Colonic mucosa (tissue), 4 donors: ENCODE results near the gene SARS1. TPM values are rescaled to one million over a fixed set of nuclear protein-coding genes. Genes with fewer than 3 reads are reported as not detected.
"Not testable (repeated sequence)": the region's sequence is repeated elsewhere in the genome, so short reads cannot be mapped to it uniquely, and the experiment has no call there.

Experiments used
- DNase-seq: peaks from one replicate; pipeline ENCODE4 v3.0.0-alpha.2; 2020
- H3K27ac ChIP-seq: fragments of 200-600 bp; one replicate; pipeline ENCODE4 v1.8.0; 2021
- H3K27me3 ChIP-seq: fragments of 200-600 bp; one replicate; pipeline ENCODE4 v1.8.0; 2021
- H3K36me3 ChIP-seq: fragments of 200-600 bp; one replicate; pipeline ENCODE4 v1.8.0; 2021
- H3K4me1 ChIP-seq: fragments of 200-600 bp; one replicate; pipeline ENCODE4 v1.8.0; 2021; ENCODE audit warnings: mild to moderate bottlenecking
- H3K4me3 ChIP-seq: fragments of 200-600 bp; one replicate; pipeline ENCODE4 v1.8.0; 2021
- H3K9ac ChIP-seq, 2 donors: one replicate each; pipeline ENCODE4 v1.7.0; 2013; ENCODE audit warnings: control low read depth in 2 of 2, low read depth in 2 of 2, low read length in 2 of 2
- H3K9me3 ChIP-seq: fragments of 200-600 bp; one replicate; pipeline ENCODE4 v1.8.0; 2021
- intact Hi-C: fragments of 100-400 bp; cut with DNase I; formaldehyde crosslinking; loops from one replicate; pipeline ENCODE4 v1.14.1; 2022
- total RNA-seq, 2 donors: library from RNA; stranded (reverse); fragmentation: NEBNext Ultra II Directional in 1 of 2; extraction: Animal tissue kit (Norgen Biotek cat#: 25700) in 1 of 2; gene quantifications; one replicate each; pipeline ENCODE4 v1.2.1, GENCODE V29; 2021
- TF ChIP-seq, protein P1 (sequence below): fragments of 200-600 bp; IDR thresholded peaks from one replicate; pipeline ENCODE4 v1.8.0; 2022; ENCODE audit warnings: antibody characterized with exemption, mild to moderate bottlenecking
- donor health status: healthy.
- donor health status: DM: no; HTN: no; CAD: no.
- donor health status: DM: no; HTN: no; CAD: no.

The SARS1 gene
- total RNA-seq, 2 donors from 2014 or later, result 139 to 193 TPM

DNA sequence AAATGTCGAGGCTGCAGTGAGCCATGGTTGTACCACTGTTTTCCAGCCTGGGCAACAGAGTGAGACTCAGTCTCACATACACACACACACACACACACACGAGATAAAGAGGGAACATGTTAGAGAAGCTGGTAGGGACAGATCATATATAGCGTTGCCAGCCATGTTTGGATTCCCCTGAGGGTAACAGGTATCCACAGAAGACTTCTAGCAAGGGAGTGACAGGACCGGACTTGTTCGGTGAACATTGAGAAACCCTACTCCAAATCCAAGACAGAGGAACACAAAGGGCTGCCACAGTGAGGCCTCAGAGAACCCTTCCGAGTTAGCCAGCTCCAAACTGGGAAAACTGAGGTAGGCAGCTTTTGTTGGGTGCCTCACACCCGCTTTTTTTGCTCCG lies 3.7 kb upstream of the SARS1 start:
- Histone ChIP-seq H3K4me3 (no peak overlapping the region), H3K27ac (no peak overlapping the region), H3K4me1 (no peaks in the 10 kb centered on the region), H3K9me3 (no peaks in the 10 kb centered on the region), H3K36me3 (no peaks in the 10 kb centered on the region), H3K9ac (no peak overlapping the region), H3K27me3 (no peaks in the 10 kb centered on the region)
- DNase-seq, result peak; percentile 16
- intact Hi-C loops, result no loop called here
- TF ChIP-seq, protein P1, sequence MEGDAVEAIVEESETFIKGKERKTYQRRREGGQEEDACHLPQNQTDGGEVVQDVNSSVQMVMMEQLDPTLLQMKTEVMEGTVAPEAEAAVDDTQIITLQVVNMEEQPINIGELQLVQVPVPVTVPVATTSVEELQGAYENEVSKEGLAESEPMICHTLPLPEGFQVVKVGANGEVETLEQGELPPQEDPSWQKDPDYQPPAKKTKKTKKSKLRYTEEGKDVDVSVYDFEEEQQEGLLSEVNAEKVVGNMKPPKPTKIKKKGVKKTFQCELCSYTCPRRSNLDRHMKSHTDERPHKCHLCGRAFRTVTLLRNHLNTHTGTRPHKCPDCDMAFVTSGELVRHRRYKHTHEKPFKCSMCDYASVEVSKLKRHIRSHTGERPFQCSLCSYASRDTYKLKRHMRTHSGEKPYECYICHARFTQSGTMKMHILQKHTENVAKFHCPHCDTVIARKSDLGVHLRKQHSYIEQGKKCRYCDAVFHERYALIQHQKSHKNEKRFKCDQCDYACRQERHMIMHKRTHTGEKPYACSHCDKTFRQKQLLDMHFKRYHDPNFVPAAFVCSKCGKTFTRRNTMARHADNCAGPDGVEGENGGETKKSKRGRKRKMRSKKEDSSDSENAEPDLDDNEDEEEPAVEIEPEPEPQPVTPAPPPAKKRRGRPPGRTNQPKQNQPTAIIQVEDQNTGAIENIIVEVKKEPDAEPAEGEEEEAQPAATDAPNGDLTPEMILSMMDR, result no peak

DNA sequence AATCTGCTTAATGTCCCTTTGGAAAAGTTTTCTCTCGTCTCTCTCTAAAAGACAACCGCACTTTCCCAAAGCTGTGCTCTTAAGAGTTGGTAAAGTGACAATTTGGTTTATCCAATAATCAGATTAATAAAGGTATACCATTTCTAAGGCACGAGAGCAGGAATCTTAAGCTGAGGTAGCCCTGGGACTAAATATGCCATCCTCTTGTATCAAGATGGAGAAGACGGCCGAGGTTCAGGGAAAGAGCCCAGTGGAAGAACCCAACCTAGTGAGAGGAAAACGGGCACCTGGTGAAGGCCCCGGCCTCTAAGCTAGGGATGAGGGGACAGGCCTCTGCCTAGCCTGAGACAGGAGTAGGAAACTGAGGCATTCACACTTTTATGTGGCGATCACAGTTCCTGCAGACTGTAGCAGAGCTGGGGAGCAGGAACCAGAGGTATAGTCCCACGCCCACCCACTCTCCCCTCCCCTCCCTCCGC lies 334 bp upstream of the SARS1 start:
- no peak for DNase-seq
- Histone ChIP-seq H3K27ac (peak overlapping the region; percentile 84), H3K4me3 (peak overlapping the region; percentile 67), H3K4me1 (no peaks in the 10 kb centered on the region), H3K9ac (peak overlapping the region; percentile 75 to 91), H3K27me3 (no peaks in the 10 kb centered on the region), H3K36me3 (no peaks in the 10 kb centered on the region), H3K9me3 (no peaks in the 10 kb centered on the region)
- intact Hi-C loops, result no loop called here
- TF ChIP-seq, protein P1, result no peak

DNA sequence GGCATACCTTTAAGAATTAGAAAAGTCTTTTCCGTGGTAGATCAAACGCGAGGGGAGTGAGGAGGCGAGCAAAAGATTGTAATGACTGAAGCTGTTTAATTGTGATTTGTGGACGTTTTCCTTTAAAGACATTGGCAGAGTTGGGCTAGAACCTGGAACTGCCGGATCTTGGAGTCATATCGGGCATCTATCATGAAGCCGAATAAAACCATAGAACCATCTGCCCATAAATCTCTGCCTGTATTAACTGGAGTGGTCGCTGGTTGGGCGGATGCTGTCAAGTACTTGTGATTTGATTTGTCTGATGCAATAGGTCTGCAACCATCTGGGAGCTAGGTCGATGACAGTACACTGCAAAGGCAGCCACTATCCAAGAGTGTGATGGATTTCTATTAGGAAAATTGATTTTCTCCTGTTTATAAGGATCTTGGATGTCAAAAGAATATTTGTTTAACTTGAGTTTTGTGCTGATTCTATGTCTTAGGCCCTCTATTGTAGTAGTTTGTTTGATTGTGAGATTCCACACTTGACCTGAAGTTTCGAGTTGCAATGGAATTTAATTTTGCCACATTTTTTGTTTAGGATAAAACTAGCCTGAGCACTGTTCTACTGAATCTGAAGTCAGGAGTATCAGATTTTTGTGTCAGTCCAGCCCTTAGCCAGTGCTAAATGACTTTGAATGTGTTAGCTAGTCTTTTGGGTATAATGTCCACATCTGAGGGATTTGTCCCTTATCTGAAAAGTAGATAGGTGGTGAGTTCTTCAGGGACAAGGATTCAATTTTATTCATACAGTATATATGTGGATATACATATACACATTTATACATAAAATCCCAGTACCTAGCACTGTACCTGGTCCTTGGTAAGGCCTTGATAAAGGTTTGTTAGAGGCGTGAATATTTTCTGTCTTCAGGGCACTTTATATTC lies 1.2 kb downstream of the SARS1 start:
- DNase-seq, result peak; percentile 66
- Histone ChIP-seq H3K9ac (peak overlapping the region; percentile 91 to 95), H3K4me1 (no peaks in the 10 kb centered on the region), H3K4me3 (peak overlapping the region; percentile 67), H3K27me3 (no peaks in the 10 kb centered on the region), H3K27ac (peak overlapping the region; percentile 84), H3K36me3 (no peaks in the 10 kb centered on the region), H3K9me3 (no peaks in the 10 kb centered on the region)
- TF ChIP-seq, protein P1, result no peak
- intact Hi-C loops, result no loop called here

DNA sequence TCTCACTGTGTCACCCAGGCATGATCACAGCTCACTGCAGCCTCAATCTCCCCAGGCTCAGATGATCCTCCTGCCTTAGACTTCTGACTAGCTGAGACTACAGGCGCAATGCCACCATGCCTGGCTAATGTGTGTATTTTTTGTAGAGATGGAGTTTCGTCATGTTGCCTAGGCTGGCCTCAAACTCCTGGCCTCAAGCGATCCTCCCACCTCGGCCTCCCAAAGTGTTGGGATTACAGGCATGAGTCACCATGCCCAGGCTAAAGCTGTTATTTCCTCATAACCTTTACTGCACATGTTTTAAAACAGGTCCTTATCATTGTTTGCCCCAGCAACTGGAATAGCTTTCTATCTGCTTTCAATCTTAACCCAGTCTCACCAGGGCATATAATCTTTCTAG lies 2.9 kb downstream of the SARS1 start:
- TF ChIP-seq, protein P1, result no peak
- no peaks in the 10 kb centered on the region for H3K4me1 ChIP-seq

DNA sequence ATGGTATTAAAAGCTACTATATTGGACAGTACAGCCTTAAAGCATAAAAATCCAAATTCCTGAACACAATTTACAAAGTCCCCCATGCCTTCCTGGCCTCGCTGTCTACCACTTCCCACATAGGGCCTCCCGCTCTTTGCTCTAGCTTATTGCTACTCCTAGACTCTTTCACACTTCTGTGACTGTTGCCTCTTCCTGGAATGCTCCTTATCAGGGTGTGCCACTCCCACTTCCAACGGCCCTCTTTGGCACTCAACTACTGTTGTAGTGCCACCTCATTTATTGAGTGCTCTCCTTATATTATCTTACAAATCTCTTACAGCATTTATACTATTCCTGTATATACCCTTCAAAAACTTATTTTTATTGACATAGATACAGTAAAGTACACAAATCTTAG lies 4.8 kb downstream of the SARS1 start:
- no peaks in the 10 kb centered on the region for H3K9me3 ChIP-seq
- intact Hi-C loops, result no loop called here
- H3K9ac ChIP-seq, result peak overlapping the region in 1 of 2 donors; percentile 34
- peak; percentile 86 for DNase-seq
- no peaks in the 10 kb centered on the region for H3K27me3 ChIP-seq
- peak overlapping the region; percentile 39 for H3K27ac ChIP-seq
- H3K36me3 ChIP-seq, result no peaks in the 10 kb centered on the region
- no peaks in the 10 kb centered on the region for H3K4me1 ChIP-seq
- TF ChIP-seq, protein P1, result no peak
- H3K4me3 ChIP-seq, result no peak overlapping the region

More for the DNA sequence above, 2.9 kb downstream of the SARS1 start:
- no peaks in the 10 kb centered on the region for H3K9me3 ChIP-seq
- H3K4me3 ChIP-seq, result no peak overlapping the region
- H3K36me3 ChIP-seq, result no peaks in the 10 kb centered on the region
- H3K9ac ChIP-seq, result no peak overlapping the region
- DNase-seq, result no peak
- no peak overlapping the region for H3K27ac ChIP-seq
- H3K27me3 ChIP-seq, result no peaks in the 10 kb centered on the region
- intact Hi-C loops, result no loop called here

DNA sequence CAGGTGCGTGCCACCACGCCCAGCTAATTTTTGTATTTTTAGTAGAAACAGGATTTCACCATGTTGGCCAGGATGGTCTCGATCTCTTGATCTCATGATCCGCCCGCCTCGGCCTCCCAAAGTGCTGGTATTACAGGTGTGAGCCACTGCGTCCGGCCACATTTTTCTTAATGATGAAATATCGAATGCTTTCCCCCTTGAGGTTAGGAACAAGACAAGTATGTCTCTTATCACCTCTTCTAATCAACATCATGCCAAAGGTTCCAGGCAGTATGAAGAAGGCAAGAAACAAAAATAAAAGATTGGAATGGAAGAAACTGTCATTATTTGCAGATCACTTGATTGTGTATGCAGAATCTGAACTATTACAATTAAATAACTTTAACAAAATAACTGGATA lies 7.5 kb downstream of the SARS1 start:
- H3K4me3 ChIP-seq, H3K4me1 ChIP-seq, DNase-seq, H3K27ac ChIP-seq, intact Hi-C loops, H3K9me3 ChIP-seq, H3K36me3 ChIP-seq, H3K27me3 ChIP-seq, H3K9ac ChIP-seq: not testable (repeated sequence)
